Vagina (tissue), 2 donors: Measurements from ENCODE around the gene SLC28A1. TPM values are rescaled to one million over a fixed set of nuclear protein-coding genes. Genes with fewer than 3 reads are reported as not detected.
A peak's percentile ranks its signal among the peaks of the same experiment; 100 is the strongest.

Experiments used
- DNase-seq, 2 donors: peaks; one replicate each; pipeline ENCODE4 v3.0.0-alpha.2; 2017; ENCODE audit errors: extremely low spot score in 2 of 2
- H3K27ac ChIP-seq: fragments of 200-600 bp; sonication (generic); one replicate; pipeline ENCODE4 v1.5.1; 2019
- H3K27me3 ChIP-seq: fragments of 200-600 bp; sonication (generic); one replicate; pipeline ENCODE4 v1.5.1; 2019
- H3K36me3 ChIP-seq, 2 donors: fragments of 200-600 bp; sonication (generic); one replicate each; pipeline ENCODE4 v1.5.1; 2017 to 2019
- H3K4me1 ChIP-seq: fragments of 200-600 bp; sonication (generic); one replicate; pipeline ENCODE4 v1.5.1; 2019
- H3K4me3 ChIP-seq, 2 donors: fragments of 200-600 bp; sonication (generic); 1 replicate in 1 of 2; 2 replicates in 1 of 2; pipeline ENCODE4 v1.5.1; 2016 to 2019
- H3K9me3 ChIP-seq: fragments of 200-600 bp; sonication (generic); one replicate; pipeline ENCODE4 v1.5.1; 2019
- POLR2A ChIP-seq, 2 donors: fragments of 450-650 bp; IDR thresholded peaks; one replicate each; pipeline ENCODE4 v1.6.1; 2017; ENCODE audit warnings: antibody characterized with exemption in 2 of 2, mild to moderate bottlenecking in 2 of 2, moderate library complexity in 2 of 2
- POLR2AphosphoS5 ChIP-seq, 2 donors: sonication (generic); formaldehyde crosslinking; IDR thresholded peaks; one replicate each; pipeline ENCODE4 v1.9.0; 2017; ENCODE audit warnings: antibody characterized with exemption in 2 of 2, mild to moderate bottlenecking in 2 of 2, low read depth in 1 of 2; ENCODE audit not compliant: insufficient read depth in 1 of 2
- intact Hi-C: fragments of 100-400 bp; cut with DNase I; formaldehyde crosslinking; loops from one replicate; pipeline ENCODE4 v1.15.1; 2023
- total RNA-seq: library from RNA; depleted of rRNA; stranded (reverse); fragments of >200 nt; gene quantifications from one replicate; pipeline ENCODE4 v1.2.3, GENCODE V29; 2016
- TF ChIP-seq, protein P1 (sequence below), 3 experiments: fragments of 450-650 bp in 2 of 3; fragments of 200-600 bp in 1 of 3; sonication (generic) in 1 of 3; IDR thresholded peaks; one replicate each; pipeline ENCODE4 v1.5.1; 2017 to 2019; ENCODE audit warnings: antibody characterized with exemption in 3 of 3, mild to moderate bottlenecking in 2 of 3, moderate library complexity in 2 of 3

SLC28A1 gene
- total RNA-seq, 1 donor from 2014 or later: not detected

GRCh38 chr15:84968301-84968700 is 83.8 kb downstream of the SLC28A1 start:
- no peaks in the 10 kb centered on the region for H3K4me1 ChIP-seq
- no peaks in the 10 kb centered on the region for H3K27me3 ChIP-seq
- H3K9me3 ChIP-seq: no peaks in the 10 kb centered on the region
- H3K36me3 ChIP-seq: no peaks in the 10 kb centered on the region
- H3K4me3 ChIP-seq: no peak overlapping the region
- TF ChIP-seq, protein P1, sequence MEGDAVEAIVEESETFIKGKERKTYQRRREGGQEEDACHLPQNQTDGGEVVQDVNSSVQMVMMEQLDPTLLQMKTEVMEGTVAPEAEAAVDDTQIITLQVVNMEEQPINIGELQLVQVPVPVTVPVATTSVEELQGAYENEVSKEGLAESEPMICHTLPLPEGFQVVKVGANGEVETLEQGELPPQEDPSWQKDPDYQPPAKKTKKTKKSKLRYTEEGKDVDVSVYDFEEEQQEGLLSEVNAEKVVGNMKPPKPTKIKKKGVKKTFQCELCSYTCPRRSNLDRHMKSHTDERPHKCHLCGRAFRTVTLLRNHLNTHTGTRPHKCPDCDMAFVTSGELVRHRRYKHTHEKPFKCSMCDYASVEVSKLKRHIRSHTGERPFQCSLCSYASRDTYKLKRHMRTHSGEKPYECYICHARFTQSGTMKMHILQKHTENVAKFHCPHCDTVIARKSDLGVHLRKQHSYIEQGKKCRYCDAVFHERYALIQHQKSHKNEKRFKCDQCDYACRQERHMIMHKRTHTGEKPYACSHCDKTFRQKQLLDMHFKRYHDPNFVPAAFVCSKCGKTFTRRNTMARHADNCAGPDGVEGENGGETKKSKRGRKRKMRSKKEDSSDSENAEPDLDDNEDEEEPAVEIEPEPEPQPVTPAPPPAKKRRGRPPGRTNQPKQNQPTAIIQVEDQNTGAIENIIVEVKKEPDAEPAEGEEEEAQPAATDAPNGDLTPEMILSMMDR (IDR thresholded peaks at IDR 0.05): no peak
- TF ChIP-seq POLR2A (IDR thresholded peaks at IDR 0.05) (no peak), POLR2AphosphoS5 (IDR thresholded peaks at IDR 0.05; ENCODE audit: insufficient read depth in 1 of 2, low read depth in 1 of 2) (no peak)
- DNase-seq: no peak
- no peak overlapping the region for H3K27ac ChIP-seq
- intact Hi-C loops: no loop called here

DNA sequence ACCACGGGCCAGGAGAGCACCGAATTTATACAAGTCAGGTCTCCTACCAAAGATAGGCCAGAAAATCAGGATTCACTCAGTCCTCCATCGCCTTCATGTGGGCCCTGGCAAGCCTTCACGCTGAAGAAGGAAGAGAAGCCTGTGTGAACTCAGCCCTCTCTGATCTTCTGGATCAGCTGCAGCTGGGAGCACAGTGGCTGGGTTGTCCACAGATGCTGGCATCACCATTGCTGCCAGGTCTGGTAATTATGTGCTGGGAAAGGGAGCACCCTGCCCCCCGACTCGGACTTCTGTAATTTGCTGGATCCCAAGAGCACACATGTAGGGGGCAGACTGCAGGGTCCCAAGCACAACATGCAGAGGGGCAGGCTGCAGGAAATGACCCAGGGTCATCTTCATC is 84.8 kb downstream of the SLC28A1 start:
- Histone ChIP-seq H3K9me3 (no peaks in the 10 kb centered on the region), H3K36me3 (no peaks in the 10 kb centered on the region), H3K4me3 (no peak overlapping the region), H3K27me3 (no peaks in the 10 kb centered on the region), H3K4me1 (no peaks in the 10 kb centered on the region), H3K27ac (no peak overlapping the region)
- TF ChIP-seq POLR2A (IDR thresholded peaks at IDR 0.05): no peak
- no peak for TF ChIP-seq POLR2AphosphoS5 (IDR thresholded peaks at IDR 0.05; ENCODE audit: insufficient read depth in 1 of 2, low read depth in 1 of 2)
- TF ChIP-seq, protein P1 (IDR thresholded peaks at IDR 0.05): no peak
- intact Hi-C loops: no loop called here
- DNase-seq: no peak

- no peak overlapping the region for H3K27ac ChIP-seq
- no peaks in the 10 kb centered on the region for H3K36me3 ChIP-seq
- DNase-seq: peak; percentile 20 to 82
- H3K4me3 ChIP-seq: no peak overlapping the region
- intact Hi-C loops: no loop called here
- H3K27me3 ChIP-seq: no peaks in the 10 kb centered on the region
- no peaks in the 10 kb centered on the region for H3K9me3 ChIP-seq
- H3K4me1 ChIP-seq: no peaks in the 10 kb centered on the region
- TF ChIP-seq, protein P1 (IDR thresholded peaks at IDR 0.05): no peak
These were observed 86.4 kb downstream of the SLC28A1 start for GRCh38 chr15:84970843-84971242.

GRCh38 chr15:84973492-84974460 is 89.3 kb downstream of the SLC28A1 start:
- Histone ChIP-seq H3K4me3 (no peak overlapping the region), H3K27ac (no peak overlapping the region), H3K4me1 (no peaks in the 10 kb centered on the region), H3K9me3 (no peaks in the 10 kb centered on the region), H3K27me3 (no peaks in the 10 kb centered on the region), H3K36me3 (no peaks in the 10 kb centered on the region)
- TF ChIP-seq, protein P1 (IDR thresholded peaks at IDR 0.05): no peak
- no peak for TF ChIP-seq POLR2AphosphoS5 (IDR thresholded peaks at IDR 0.05; ENCODE audit: insufficient read depth in 1 of 2, low read depth in 1 of 2)
- TF ChIP-seq POLR2A (IDR thresholded peaks at IDR 0.05): no peak
- DNase-seq: peak; percentile 69 to 74
- intact Hi-C loops: no loop called here

- no peaks in the 10 kb centered on the region for H3K36me3 ChIP-seq
- H3K27me3 ChIP-seq: no peaks in the 10 kb centered on the region
- no peak for TF ChIP-seq POLR2A (IDR thresholded peaks at IDR 0.05)
- TF ChIP-seq, protein P1 (IDR thresholded peaks at IDR 0.05): no peak
- no peak for TF ChIP-seq POLR2AphosphoS5 (IDR thresholded peaks at IDR 0.05; ENCODE audit: insufficient read depth in 1 of 2, low read depth in 1 of 2)
- peaks cover 9% of the 10 kb centered on the region for H3K4me1 ChIP-seq
- intact Hi-C loops: no loop called here
- DNase-seq: peak in 1 of 2 donors; percentile 80
- no peak overlapping the region for H3K27ac ChIP-seq
- H3K4me3 ChIP-seq: no peak overlapping the region
- no peaks in the 10 kb centered on the region for H3K9me3 ChIP-seq
These were observed 91.4 kb downstream of the SLC28A1 start for GRCh38 chr15:84975871-84976351.
